GM12875 (cell line): ENCODE results near the gene TMPRSS11B.

Source experiments
- H3K4me3 ChIP-seq: one replicate; pipeline ENCODE4 v1.5.1; 2011; ENCODE audit warnings: low read depth, low read length, control low read depth
- CTCF ChIP-seq: IDR thresholded peaks from 2 replicates; pipeline ENCODE4 v1.5.1; 2011; ENCODE audit warnings: low read depth, mild to moderate bottlenecking, control low read depth, inconsistent platforms, low read length, moderate library complexity, borderline replicate concordance; ENCODE audit not compliant: insufficient read depth

Gene TMPRSS11B

GRCh38 chr4:68182382-68182820 is 63.1 kb downstream of the TMPRSS11B start:
- no peak for TF ChIP-seq CTCF

GRCh38 chr4:68180849-68181526 is 64.5 kb downstream of the TMPRSS11B start:
- no peak for TF ChIP-seq CTCF
- no peak overlapping the region for H3K4me3 ChIP-seq

More at GRCh38 chr4:68182382-68182820, 63.1 kb downstream of the TMPRSS11B start:
- no peak overlapping the region for H3K4me3 ChIP-seq

GRCh38 chr4:68176904-68177303 is 68.6 kb downstream of the TMPRSS11B start:
- H3K4me3 ChIP-seq: no peak overlapping the region
- TF ChIP-seq CTCF: no peak
